ENCODE results near the gene KIRREL2.

DNA sequence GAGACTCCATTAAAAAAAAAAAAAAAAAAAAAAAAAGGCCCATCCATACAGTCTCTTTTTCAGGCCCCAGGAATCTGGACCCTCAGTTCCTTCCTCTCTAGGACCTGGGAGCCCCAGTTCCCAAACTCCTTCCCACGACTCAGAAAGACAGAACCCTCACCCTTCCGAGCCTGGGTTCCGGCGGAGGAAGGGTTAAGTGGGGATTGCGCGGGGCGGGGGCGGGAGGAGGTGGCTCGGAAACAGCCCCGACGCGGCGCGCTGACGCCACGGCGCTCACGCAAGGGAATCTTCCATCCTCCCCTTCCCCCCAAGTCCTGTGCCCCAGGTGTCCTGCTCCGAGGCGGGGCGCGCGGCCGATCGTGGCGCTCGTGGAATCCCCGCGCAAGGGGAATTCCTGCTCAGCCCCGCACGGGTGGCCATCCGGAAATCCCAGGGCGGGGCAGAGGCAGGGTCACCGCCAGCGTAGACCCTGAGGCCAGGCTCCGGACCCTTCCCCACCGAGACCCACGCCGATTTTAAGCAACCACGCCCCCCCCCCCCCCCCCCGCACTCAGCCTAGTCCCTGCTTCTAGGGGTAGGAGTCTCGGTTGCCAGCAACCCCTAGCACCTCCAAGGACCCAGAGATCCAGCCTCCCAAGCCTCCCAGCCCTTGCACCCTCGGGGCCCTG is 43.0 kb downstream of the KIRREL2 start:
- peak; percentile 92 to 98 for TF ChIP-seq EGR1 (IDR thresholded peaks at IDR 0.05; ENCODE audit: low read depth in 2 of 2)
- TF ChIP-seq, protein P1, sequence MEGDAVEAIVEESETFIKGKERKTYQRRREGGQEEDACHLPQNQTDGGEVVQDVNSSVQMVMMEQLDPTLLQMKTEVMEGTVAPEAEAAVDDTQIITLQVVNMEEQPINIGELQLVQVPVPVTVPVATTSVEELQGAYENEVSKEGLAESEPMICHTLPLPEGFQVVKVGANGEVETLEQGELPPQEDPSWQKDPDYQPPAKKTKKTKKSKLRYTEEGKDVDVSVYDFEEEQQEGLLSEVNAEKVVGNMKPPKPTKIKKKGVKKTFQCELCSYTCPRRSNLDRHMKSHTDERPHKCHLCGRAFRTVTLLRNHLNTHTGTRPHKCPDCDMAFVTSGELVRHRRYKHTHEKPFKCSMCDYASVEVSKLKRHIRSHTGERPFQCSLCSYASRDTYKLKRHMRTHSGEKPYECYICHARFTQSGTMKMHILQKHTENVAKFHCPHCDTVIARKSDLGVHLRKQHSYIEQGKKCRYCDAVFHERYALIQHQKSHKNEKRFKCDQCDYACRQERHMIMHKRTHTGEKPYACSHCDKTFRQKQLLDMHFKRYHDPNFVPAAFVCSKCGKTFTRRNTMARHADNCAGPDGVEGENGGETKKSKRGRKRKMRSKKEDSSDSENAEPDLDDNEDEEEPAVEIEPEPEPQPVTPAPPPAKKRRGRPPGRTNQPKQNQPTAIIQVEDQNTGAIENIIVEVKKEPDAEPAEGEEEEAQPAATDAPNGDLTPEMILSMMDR (IDR thresholded peaks at IDR 0.05; ENCODE audit: low read depth, low read length, missing input control) = no peak
- TF ChIP-seq, protein P2, sequence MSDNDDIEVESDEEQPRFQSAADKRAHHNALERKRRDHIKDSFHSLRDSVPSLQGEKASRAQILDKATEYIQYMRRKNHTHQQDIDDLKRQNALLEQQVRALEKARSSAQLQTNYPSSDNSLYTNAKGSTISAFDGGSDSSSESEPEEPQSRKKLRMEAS (IDR thresholded peaks at IDR 0.05) = no peak
- no peak for TF ChIP-seq TAF1 (conservative IDR thresholded peaks at IDR 0.05)
- TF ChIP-seq GABPA (IDR thresholded peaks at IDR 0.05 in 1 of 2, conservative IDR thresholded peaks at IDR 0.05 in 1 of 2) = peak in 1 of 2 donors; percentile 62
- TF ChIP-seq, protein P3, sequence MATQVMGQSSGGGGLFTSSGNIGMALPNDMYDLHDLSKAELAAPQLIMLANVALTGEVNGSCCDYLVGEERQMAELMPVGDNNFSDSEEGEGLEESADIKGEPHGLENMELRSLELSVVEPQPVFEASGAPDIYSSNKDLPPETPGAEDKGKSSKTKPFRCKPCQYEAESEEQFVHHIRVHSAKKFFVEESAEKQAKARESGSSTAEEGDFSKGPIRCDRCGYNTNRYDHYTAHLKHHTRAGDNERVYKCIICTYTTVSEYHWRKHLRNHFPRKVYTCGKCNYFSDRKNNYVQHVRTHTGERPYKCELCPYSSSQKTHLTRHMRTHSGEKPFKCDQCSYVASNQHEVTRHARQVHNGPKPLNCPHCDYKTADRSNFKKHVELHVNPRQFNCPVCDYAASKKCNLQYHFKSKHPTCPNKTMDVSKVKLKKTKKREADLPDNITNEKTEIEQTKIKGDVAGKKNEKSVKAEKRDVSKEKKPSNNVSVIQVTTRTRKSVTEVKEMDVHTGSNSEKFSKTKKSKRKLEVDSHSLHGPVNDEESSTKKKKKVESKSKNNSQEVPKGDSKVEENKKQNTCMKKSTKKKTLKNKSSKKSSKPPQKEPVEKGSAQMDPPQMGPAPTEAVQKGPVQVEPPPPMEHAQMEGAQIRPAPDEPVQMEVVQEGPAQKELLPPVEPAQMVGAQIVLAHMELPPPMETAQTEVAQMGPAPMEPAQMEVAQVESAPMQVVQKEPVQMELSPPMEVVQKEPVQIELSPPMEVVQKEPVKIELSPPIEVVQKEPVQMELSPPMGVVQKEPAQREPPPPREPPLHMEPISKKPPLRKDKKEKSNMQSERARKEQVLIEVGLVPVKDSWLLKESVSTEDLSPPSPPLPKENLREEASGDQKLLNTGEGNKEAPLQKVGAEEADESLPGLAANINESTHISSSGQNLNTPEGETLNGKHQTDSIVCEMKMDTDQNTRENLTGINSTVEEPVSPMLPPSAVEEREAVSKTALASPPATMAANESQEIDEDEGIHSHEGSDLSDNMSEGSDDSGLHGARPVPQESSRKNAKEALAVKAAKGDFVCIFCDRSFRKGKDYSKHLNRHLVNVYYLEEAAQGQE (IDR thresholded peaks at IDR 0.05) = peak; percentile 50
- no peak for TF ChIP-seq RXRA (IDR thresholded peaks at IDR 0.05)
- no peak for TF ChIP-seq HNF4A (conservative IDR thresholded peaks at IDR 0.05)
- no peak for TF ChIP-seq JUND (IDR thresholded peaks at IDR 0.05)
- no peak for TF ChIP-seq RAD21 (IDR thresholded peaks at IDR 0.05)
- TF ChIP-seq SP1 (IDR thresholded peaks at IDR 0.05) = peak; percentile 37

Measured in liver (tissue), 3 donors.